ENCODE measurements around the gene KRT20.
"Not testable (repeated sequence)": the region's sequence is repeated elsewhere in the genome, so short reads cannot be mapped to it uniquely, and the experiment has no call there.

The KRT20 gene, protein sequence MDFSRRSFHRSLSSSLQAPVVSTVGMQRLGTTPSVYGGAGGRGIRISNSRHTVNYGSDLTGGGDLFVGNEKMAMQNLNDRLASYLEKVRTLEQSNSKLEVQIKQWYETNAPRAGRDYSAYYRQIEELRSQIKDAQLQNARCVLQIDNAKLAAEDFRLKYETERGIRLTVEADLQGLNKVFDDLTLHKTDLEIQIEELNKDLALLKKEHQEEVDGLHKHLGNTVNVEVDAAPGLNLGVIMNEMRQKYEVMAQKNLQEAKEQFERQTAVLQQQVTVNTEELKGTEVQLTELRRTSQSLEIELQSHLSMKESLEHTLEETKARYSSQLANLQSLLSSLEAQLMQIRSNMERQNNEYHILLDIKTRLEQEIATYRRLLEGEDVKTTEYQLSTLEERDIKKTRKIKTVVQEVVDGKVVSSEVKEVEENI

GRCh38 chr17:40884708-40885512, at the start of gene KRT20:
KRT20 (minus strand) TSS chr17:40885242; CDS start chr17:40885185, 57 bp downstream.
- no peak for DNase-seq

DNA sequence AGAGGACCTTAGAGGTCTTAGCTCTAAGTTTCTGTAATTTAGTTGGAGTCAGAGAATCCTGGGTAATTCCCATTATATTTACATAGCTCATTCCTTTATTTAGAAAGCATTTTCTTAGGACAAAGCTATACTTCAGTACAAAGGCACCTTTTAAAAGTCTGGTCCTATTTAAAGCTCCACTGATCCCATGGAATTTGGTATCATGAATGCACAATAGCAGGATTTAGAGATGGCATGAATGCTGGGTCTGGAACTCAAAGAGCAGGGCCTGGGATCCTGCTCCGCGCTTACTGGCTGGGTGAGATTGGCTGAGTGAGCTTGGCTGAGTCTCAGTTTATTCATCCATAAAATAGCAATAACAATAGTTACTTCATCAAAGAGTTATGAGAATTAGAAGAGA, 47.6 kb upstream of the KRT20 start:
- no peak for DNase-seq

- DNase-seq: no peak
These were observed 46.3 kb upstream of the KRT20 start for GRCh38 chr17:40931311-40931710.

DNA sequence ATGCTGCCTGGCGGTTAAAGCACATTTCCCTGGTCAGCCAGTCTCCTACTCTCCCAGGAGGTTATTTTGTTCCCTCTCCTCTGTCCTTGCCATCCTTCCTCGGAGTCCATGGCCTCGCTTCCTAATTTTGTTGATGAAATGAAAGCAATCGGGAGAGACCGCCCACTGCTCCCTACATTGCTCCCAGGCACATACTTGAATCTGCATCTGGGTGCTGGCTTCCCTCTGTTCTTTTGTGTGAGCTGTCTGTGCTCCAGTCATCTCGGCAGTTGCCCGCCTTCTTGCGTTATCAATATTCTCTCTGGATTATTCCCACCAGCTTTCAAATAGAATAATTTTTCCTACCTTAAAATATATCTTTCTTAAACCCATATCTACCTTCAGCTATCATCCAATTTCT, 41.3 kb upstream of the KRT20 start:
- DNase-seq: no peak

- peak; percentile 90 for DNase-seq
These were observed 37.2 kb upstream of the KRT20 start for GRCh38 chr17:40922239-40922638.

- DNase-seq: peak; percentile 24
These were observed 36.0 kb upstream of the KRT20 start for GRCh38 chr17:40921026-40921425.

DNA sequence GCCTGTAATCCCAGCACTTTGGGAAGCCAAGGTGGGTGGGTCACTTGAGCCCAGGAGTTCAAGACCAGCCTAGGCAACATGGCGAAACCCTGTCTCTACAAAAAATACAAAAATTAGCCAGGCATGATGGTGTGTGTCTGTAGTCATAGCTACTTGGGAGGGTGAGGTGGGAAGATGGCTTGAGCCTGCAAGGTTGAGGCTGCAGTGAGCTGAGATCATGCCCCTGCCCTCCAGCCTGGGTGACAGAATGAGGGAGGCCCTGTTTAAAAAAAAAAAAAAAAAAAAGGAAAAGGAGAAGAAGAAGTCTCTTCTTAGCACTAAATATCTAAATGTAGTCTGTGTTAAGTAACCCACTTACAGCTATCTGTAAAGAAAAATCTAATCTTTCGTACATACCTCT, 32.1 kb upstream of the KRT20 start:
- not testable (repeated sequence) for DNase-seq

- no peak for DNase-seq
These were observed 31.3 kb upstream of the KRT20 start for GRCh38 chr17:40916366-40916765.

- DNase-seq: peak; percentile 69
These were observed 30.7 kb upstream of the KRT20 start for GRCh38 chr17:40915721-40916256.

DNA sequence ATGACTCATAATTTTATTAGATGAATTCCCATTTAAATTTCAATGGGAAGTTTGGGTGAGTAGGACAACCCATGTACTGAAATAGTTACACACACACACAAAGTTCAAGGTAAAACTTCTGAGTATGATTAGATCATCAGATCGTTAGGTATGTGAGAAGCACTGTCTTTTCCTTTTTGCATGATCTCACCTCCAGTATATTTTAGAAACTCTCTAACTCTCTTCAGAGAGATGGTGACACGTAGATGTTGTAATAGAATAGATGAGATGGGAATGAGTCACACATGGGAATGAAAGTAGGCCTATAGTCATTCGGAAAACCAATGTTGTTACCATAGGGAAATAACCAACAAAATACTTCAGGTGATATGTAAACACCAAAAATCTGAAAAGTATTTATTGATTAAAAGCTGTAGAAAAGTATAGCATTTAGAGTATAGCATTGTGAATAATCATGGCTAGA, 30.2 kb upstream of the KRT20 start:
- peak; percentile 98 for DNase-seq

DNA sequence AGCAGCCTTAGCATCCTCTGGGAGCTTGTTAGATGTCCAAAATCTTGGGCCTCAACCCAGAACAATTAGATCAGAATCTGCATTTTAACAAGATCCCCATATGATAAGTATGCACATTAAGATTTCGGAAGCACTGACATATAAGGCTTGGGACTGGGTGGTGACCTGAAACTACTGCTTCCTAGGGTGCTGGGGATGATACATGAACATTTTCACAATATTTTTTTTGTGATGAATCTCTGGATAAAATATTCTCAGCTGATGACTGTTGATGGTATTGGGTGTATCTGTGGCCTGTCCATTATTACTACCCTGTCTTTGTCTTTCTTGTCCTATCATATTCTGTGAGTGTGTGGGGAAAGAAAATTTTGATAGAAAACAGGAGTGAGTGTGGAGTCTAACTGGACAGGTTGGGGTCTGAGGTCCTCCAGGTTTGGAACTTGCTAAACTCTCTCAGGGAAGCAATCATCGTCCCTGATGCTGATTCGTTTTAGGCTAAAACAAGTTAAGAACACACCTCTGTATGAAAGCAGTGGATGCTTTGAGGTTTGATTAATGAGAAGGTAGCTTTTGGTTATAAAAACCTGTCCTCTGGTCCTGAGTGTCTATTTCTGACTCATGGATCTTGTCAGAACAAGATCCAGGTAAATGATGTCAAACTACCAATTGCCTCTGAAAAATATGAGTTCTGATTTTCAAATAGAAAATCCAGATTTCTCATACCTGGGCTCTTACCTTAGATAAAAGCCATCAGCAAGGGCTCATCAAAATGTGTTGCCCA, 29.2 kb upstream of the KRT20 start:
- DNase-seq: no peak

GRCh38 chr17:40912486-40913210, 27.6 kb upstream of the KRT20 start:
- peak; percentile 3 for DNase-seq

DNA sequence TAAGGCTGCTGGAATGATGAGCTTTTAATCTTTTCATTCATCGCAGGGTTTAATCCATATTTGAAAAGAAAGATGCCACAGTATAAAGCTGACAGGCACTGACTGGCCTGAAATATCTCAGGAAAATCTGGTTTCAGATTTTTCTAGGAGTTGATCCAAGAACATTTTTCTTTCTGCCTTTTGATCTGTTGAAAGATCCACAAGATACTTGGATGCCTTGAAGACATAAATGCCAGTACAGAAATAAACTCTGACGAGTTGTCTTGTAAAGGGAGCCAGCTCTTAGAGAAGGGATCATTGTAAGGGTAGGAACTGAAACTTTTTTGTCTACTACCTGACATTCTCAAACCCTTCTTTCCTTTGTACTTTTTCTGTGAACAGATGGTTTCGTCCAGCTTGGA, 25.4 kb upstream of the KRT20 start:
- DNase-seq: peak; percentile 20

- DNase-seq: peak; percentile 86
These were observed 24.7 kb upstream of the KRT20 start for GRCh38 chr17:40909755-40910154.

GRCh38 chr17:40909351-40909750, 24.3 kb upstream of the KRT20 start:
- peak; percentile 98 for DNase-seq

GRCh38 chr17:40906613-40907012, 21.6 kb upstream of the KRT20 start:
- DNase-seq: no peak

DNA sequence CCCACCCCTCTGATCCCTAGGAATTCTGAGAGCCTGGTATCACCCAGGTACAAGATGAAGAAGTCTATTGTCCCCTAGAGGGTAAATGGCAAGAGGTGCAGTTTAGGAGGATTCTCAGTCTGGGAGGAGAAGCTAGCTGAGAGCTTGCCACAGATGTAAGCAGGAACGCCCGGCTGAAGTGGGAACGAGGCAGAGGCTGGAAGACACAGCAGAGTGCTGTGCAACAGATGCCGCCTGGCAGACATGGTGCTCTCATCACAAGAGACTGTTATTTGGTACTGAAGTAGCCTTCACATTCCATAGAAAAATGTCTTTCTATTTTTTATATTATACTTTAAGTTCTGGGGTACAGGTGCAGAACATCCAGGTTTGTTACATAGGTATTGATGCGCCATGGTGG, 20.3 kb upstream of the KRT20 start:
- DNase-seq: no peak

- peak; percentile 65 for DNase-seq
These were observed 18.2 kb upstream of the KRT20 start for GRCh38 chr17:40903129-40903847.

GRCh38 chr17:40902498-40902897, 17.5 kb upstream of the KRT20 start:
- no peak for DNase-seq

- DNase-seq: peak; percentile 39
These were observed 17.0 kb upstream of the KRT20 start for GRCh38 chr17:40901981-40902474.

DNA sequence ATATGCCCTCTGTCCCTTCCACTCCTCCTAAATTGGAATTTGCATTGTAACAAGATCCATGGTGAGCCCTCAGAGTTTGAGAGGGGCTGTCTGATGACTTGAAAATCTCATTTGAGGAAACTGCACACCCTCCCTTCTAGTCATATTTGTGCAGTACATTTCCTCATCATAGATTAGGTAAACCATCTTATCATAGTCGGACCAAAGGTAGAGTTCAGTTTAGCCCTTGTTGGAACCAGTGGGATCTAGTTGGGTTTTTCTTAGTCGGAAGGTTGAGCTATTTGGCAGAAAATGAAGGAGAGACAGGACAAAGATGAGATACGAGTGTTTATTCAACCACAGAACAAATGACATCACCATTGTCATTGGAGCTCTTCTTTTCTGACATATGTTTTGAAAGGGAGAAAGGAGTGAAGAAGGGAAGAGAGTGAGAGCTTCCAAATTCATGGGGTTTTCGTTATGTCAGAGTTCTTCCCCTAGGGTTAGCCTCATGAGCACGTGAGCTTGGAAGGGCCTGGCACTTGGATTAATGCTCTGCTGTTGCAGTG, 15.8 kb upstream of the KRT20 start:
- no peak for DNase-seq

Data from HCEC 1CT (cell line).